GM18526 (cell line): Measurements from ENCODE around the gene BTBD1.

Experiments used
- POLR2A ChIP-seq: IDR thresholded peaks from 3 replicates; pipeline ENCODE4 v1.6.1; 2011; ENCODE audit not compliant: insufficient read length; ENCODE audit errors: extremely low read depth

The BTBD1 gene

DNA sequence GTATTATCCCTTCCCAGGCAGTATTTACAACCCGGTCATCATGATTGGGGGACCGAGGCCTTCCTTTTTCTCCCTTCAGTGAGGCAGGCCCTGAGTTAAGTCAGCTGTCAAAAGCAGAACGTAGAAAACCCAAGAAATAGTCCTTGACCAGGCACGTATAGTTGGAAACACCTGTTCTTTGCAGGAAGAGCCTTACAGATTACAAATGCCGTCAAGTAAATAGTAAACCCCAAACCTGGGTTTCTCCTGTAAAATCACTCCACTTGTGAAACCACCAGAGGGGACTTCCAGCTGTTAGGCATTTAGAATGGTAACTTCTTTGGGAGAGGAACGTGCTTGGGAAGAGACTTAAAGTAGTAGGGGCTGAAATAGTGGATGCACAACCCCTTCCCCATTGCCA, 1.0 kb upstream of the BTBD1 start:
- TF ChIP-seq POLR2A = no peak

DNA sequence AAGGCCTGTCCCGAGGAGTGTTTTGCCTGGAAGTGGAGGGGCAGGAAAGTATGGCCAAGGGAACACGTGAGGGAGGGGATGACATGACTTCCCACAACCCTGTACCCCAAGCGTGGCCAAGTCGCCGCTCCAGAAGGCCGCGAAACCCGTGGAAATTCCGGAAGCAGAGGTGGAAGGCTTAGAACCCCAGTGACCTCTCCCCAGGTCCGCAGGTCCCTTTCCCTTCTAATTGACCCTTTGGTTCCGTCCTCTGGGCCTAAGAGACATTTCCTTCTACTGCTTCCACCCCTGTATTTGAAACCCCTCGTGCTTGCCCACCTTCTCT, 548 bp upstream of the BTBD1 start:
- no peak for TF ChIP-seq POLR2A

GRCh38 chr15:83066034-83066733, 868 bp downstream of the BTBD1 start:
- no peak for TF ChIP-seq POLR2A

DNA sequence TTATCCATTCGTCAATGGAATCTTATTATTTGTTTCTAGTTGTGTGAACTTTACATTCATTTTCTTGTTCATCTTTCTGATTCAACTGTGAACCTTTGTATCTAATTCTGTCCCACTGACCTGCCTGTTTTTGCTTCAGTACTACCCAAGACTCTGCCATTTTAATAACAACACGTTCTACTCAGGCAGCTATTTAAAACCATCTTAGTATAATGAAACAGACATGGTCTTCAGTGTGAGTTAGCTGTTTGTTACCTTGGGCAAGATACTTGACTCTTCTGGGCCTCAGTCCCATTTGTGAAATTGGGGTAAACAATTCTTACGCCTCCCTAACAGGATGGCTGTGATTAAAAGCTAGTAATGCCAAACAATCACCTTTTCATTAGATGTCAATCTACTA, 1.6 kb downstream of the BTBD1 start:
- no peak for TF ChIP-seq POLR2A

DNA sequence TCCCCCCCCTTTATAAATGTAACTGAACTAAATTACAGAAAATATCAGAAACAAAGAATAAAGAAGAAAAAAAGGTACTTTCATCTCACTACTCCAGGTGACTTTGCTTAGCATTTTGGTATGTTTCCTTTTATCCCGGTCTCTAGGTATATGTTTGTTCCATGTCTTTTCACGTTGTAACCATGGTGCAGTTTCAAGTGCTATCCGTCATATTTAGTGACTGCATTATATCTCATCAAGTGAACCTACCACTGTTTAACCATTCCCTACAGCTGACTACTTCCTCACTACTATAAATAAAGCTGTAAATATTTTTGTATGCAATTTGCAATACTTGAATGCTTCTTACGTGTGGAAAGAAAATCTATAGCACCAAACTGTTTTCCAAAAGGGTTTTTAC, 2.2 kb downstream of the BTBD1 start:
- no peak for TF ChIP-seq POLR2A

DNA sequence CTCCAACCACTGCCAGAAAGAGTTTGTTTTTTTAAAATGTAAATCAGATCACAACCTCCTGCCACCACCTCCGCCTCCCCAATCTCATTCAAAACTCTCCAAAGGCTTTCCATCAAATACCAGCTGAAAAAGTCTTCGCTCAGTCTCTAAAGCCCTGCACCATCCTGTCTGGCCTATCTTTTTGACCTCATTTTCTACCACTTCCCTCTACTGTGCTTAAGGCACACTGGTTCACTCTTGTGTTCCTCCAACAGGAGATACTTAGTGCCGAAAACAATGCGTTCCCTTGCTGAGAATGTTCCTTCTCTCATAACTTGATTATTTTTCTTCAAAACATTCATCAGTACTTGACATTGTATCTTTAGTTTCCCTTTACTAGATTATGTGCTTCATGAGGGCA, 3.5 kb downstream of the BTBD1 start:
- TF ChIP-seq POLR2A = no peak

GRCh38 chr15:83062768-83063180, 4.3 kb downstream of the BTBD1 start:
- TF ChIP-seq POLR2A = no peak

- TF ChIP-seq POLR2A = no peak
Observed at GRCh38 chr15:83061680-83062079, 5.4 kb downstream of the BTBD1 start.

DNA sequence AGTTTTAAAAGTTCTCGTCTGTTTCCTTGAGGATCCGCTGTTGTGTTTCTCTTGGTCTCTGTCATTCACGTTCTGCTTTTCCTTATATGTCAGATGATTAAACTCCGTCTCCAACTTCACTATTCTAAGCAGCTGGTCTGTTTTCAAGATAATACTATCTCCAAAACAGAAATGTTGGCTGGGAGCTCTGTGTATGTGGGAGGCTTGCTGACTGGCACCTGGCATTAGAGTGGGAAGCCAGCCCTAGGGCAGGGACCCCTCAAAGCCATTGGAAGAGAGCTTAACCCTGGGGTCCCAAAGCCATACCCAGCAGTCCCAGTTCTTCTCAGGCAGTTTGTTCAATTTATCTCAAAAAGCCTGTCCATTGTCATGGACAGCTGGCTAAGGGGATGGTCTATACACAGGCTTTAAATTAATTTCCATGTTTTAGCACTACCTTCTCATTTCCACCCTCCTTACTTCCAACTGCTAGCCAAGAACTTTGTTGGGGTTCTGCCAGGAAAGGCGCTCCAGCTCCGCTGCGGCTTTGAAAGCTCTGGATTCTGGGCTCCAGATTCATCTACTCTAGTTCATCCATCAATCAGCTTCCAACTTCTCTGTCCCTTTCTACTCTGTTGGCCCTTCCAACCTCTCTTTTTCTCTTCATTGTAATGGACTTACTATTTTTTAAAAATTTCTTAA, 9.2 kb downstream of the BTBD1 start:
- TF ChIP-seq POLR2A = no peak

GRCh38 chr15:83057002-83057401, 10.1 kb downstream of the BTBD1 start:
- TF ChIP-seq POLR2A = no peak

GRCh38 chr15:83053151-83053550, 13.9 kb downstream of the BTBD1 start:
- TF ChIP-seq POLR2A = no peak

DNA sequence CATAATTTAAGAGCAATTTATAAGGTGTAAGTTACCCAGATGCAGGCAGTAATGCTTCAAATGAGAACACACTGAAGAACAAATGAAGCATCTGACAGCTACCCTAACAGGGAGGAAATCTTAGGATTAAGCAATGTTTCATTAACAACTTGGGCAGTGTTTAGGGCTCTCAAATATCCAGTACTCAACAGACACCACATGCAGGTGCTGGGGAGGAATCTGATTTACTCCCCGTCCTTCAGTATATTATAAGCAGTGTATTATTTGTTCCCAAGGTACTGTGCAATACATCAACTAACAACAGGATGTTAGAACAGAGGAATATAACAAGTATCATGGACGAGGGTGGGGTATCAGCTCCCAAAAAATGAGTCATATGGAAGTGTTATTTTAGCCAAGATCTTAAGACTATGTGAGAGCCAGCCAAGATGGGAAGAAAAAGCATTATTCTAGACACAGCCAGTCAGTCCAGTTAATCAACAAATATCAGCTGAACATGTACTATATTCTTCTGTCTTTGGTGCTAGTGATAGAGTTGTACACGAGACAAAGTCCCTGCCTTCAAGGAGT, 20.4 kb downstream of the BTBD1 start:
- TF ChIP-seq POLR2A = no peak

GRCh38 chr15:83044156-83044555, 22.9 kb downstream of the BTBD1 start:
- TF ChIP-seq POLR2A = no peak

DNA sequence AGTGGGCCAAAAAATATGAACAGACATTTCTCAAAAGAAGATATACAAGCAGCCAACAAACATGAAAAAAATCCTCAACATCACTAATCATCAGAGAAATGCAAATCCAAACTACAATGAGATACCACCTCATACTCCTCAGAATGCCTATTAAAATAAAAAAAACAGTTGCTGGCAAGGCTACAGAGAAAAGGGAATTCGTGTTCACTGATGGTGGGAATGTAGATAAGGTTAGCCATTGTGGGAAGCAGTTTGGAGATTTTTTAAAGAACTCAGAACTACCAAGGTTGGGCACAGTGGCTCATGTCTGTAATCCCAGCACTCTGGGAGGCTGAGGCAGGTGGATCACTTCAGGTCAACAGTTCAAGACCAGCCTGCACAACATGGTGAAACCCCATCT, 27.8 kb downstream of the BTBD1 start:
- no peak for TF ChIP-seq POLR2A

- no peak for TF ChIP-seq POLR2A
Observed at GRCh38 chr15:83036253-83036652, 30.8 kb downstream of the BTBD1 start.

DNA sequence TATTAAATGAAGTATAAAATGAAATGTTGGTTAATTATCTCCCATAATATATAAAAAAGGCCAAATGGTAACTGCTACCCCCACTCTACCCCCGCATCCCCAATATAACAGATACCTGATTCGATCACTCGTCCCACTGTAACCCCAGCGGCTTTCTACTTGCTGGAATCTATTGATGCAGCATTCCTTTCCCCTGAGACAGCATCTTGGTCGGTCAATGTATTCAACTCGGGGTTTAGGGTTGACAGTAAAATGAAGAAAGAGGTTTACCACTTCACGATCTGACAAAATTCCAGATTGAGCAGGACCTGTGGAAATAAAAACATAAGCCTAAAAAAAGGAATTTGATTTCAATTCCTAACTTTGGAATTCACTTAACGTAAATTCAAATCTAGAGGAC, 37.0 kb downstream of the BTBD1 start:
- TF ChIP-seq POLR2A = no peak

- TF ChIP-seq POLR2A = no peak
Observed at GRCh38 chr15:83018436-83018835, 48.6 kb downstream of the BTBD1 start.

DNA sequence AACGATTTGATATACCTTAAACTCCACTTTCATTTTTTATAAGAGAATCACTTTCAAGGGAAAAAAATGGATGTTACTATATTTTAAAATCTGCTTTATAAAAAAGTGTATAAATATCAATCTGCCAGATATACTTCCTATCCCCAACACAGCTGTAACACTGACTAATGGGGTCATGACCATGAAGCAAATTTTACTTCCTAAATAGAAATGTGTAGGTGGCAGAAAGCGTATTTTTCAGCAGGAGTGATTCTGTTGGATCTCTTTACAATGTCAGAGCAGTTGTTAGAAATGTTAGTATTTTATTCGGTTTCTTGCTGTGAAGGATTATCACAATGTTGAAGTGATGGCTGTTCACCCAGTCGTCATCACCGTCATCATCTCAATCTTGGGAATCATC, 50.1 kb downstream of the BTBD1 start:
- TF ChIP-seq POLR2A = no peak

- no peak for TF ChIP-seq POLR2A
Observed at GRCh38 chr15:83015361-83015760, 51.7 kb downstream of the BTBD1 start.
